IMR-90 (cell line): ENCODE measurements around the gene DENND1A. TPM values are rescaled to one million over a fixed set of nuclear protein-coding genes. Genes with fewer than 3 reads are reported as not detected.

Experiments used
- ATAC-seq: fragments of 200-7000 bp; cut with Tn5 transposase; 2 replicates; pipeline ENCODE4 v1.9.1; 2020; ENCODE audit warnings: low read depth, mild to moderate bottlenecking, moderate library complexity
- BruUV-seq: library from RNA; stranded (reverse); fragments of 400-500 nt; replicated peaks from 2 replicates; lab custom pipeline; 2021; lab: Mats Ljungman, UMichigan
- CTCF ChIA-PET: fragments of 300-600 bp; formaldehyde crosslinking; extraction: SDS; loops from one replicate; lab custom pipeline; 2021; ENCODE audit warnings: antibody characterized with exemption; lab: Yijun Ruan, JAX
- POLR2A ChIA-PET: fragments of 300-600 bp; sonication (Branson Sonifier 250); formaldehyde crosslinking; loops from one replicate; lab custom pipeline; 2022; ENCODE audit warnings: antibody characterized with exemption; ENCODE audit not compliant: unreplicated experiment; lab: Charles Lee
- DNase-seq: peaks from one replicate; pipeline ENCODE4 v3.0.0; 2013
- H2AFZ ChIP-seq: replicated peaks from 2 replicates; pipeline ENCODE3; 2013; ENCODE audit warnings: low read length, mild to moderate bottlenecking; ENCODE audit not compliant: poor library complexity
- H2AK5ac ChIP-seq: 2 replicates; pipeline ENCODE4 v1.6.1; 2013; ENCODE audit warnings: low read depth, low read length, inconsistent platforms
- H2AK9ac ChIP-seq: replicated peaks from 2 replicates; pipeline ENCODE3; 2013; ENCODE audit warnings: mild to moderate bottlenecking, low read depth, low read length, moderate library complexity; ENCODE audit not compliant: poor library complexity
- H2BK120ac ChIP-seq: 2 replicates; pipeline ENCODE4 v1.6.1; 2013; ENCODE audit warnings: low read depth, low read length, inconsistent platforms
- H2BK15ac ChIP-seq: 3 replicates; pipeline ENCODE4 v1.6.1; 2013; ENCODE audit warnings: low read depth, low read length, inconsistent platforms
- H2BK20ac ChIP-seq: 2 replicates; pipeline ENCODE4 v1.6.1; 2013; ENCODE audit warnings: low read depth, mild to moderate bottlenecking, inconsistent platforms, low read length, moderate library complexity
- H2BK5ac ChIP-seq: 2 replicates; pipeline ENCODE4 v1.6.1; 2013; ENCODE audit warnings: mild to moderate bottlenecking, low read depth, low read length, inconsistent platforms; ENCODE audit not compliant: poor library complexity, severe bottlenecking
- H3K14ac ChIP-seq: replicated peaks from 2 replicates; pipeline ENCODE4 v1.6.1; 2013; ENCODE audit warnings: low read depth, low read length, inconsistent platforms
- H3K18ac ChIP-seq: 2 replicates; pipeline ENCODE4 v1.6.1; 2013; ENCODE audit warnings: low read depth, low read length, control low read depth
- H3K23ac ChIP-seq: 2 replicates; pipeline ENCODE4 v1.6.1; 2013; ENCODE audit warnings: low read depth, low read length, inconsistent platforms
- H3K27ac ChIP-seq: 2 replicates; pipeline ENCODE4 v1.5.1; 2013; ENCODE audit warnings: mild to moderate bottlenecking, control low read depth, low read length; ENCODE audit not compliant: insufficient read depth
- H3K27me3 ChIP-seq: 2 replicates; pipeline ENCODE4 v1.6.1; 2013; ENCODE audit warnings: low read length; ENCODE audit not compliant: control insufficient read depth, insufficient read depth
- H3K36me3 ChIP-seq: 2 replicates; pipeline ENCODE4 v1.6.1; 2013; ENCODE audit warnings: low read length, mixed read lengths; ENCODE audit not compliant: control insufficient read depth, insufficient read depth
- H3K4ac ChIP-seq: 2 replicates; pipeline ENCODE4 v1.6.1; 2013; ENCODE audit warnings: low read depth, low read length, inconsistent platforms
- H3K4me1 ChIP-seq: 2 replicates; pipeline ENCODE4 v1.6.1; 2013; ENCODE audit warnings: low read length, mixed read lengths; ENCODE audit not compliant: control insufficient read depth, insufficient read depth
- H3K4me2 ChIP-seq: 2 replicates; pipeline ENCODE4 v1.6.1; 2013; ENCODE audit warnings: low read depth, mild to moderate bottlenecking, control low read depth, low read length, moderate library complexity
- H3K4me3 ChIP-seq: 2 replicates; pipeline ENCODE4 v1.5.1; 2013; ENCODE audit warnings: low read depth, mild to moderate bottlenecking, control low read depth, low read length, moderate library complexity; ENCODE audit not compliant: insufficient read depth
- H3K56ac ChIP-seq: 2 replicates; pipeline ENCODE4 v1.6.1; 2013; ENCODE audit warnings: low read length, inconsistent platforms; ENCODE audit not compliant: insufficient read depth; ENCODE audit errors: extremely low read depth
- H3K79me1 ChIP-seq, 2 experiments: 2 replicates each; pipeline ENCODE4 v1.6.1; 2013; ENCODE audit warnings: low read length in 2 of 2, inconsistent platforms in 1 of 2, low read depth in 1 of 2
- H3K9ac ChIP-seq: 2 replicates; pipeline ENCODE4 v1.6.1; 2013; ENCODE audit warnings: low read depth, low read length, control low read depth
- H3K9me1 ChIP-seq: 2 replicates; pipeline ENCODE4 v1.6.1; 2013; ENCODE audit warnings: low read length, inconsistent platforms; ENCODE audit not compliant: insufficient read depth
- H3K9me3 ChIP-seq: 2 replicates; pipeline ENCODE4 v1.6.1; 2013; ENCODE audit warnings: low read length; ENCODE audit not compliant: control insufficient read depth, insufficient read depth
- H4K20me1 ChIP-seq: 2 replicates; pipeline ENCODE4 v1.6.1; 2013; ENCODE audit warnings: low read length, inconsistent platforms; ENCODE audit not compliant: insufficient read depth
- H4K5ac ChIP-seq: 2 replicates; pipeline ENCODE4 v1.6.1; 2013; ENCODE audit warnings: mild to moderate bottlenecking, low read depth, low read length, control low read depth
- H4K8ac ChIP-seq, 2 experiments: 2 replicates each; pipeline ENCODE4 v1.6.1; 2013; ENCODE audit warnings: low read depth in 2 of 2, low read length in 2 of 2, control low read depth in 1 of 2, inconsistent platforms in 1 of 2
- H4K91ac ChIP-seq: 2 replicates; pipeline ENCODE4 v1.6.1; 2013; ENCODE audit warnings: low read depth, low read length, inconsistent platforms; ENCODE audit not compliant: insufficient read depth
- BHLHE40 ChIP-seq: fragments of 150-350 bp; IDR thresholded peaks from 2 replicates; pipeline ENCODE4 v1.6.1; 2016; ENCODE audit warnings: mild to moderate bottlenecking, low read depth, low read length
- CEBPB ChIP-seq: IDR thresholded peaks from 2 replicates; pipeline ENCODE4 v1.6.1; 2012; ENCODE audit warnings: low read depth, low read length, improper control_type of control experiment
- CHD1 ChIP-seq: IDR thresholded peaks from 2 replicates; pipeline ENCODE4 v1.6.1; 2012; ENCODE audit warnings: low read depth, low read length, improper control_type of control experiment
- ELK1 ChIP-seq: fragments of 150-350 bp; IDR thresholded peaks from 2 replicates; pipeline ENCODE4 v1.6.1; 2016; ENCODE audit warnings: low read depth, mild to moderate bottlenecking, low read length, moderate library complexity, borderline replicate concordance
- FOS ChIP-seq: fragments of 150-350 bp; IDR thresholded peaks from 2 replicates; pipeline ENCODE4 v1.6.1; 2016; ENCODE audit warnings: low read depth, low read length
- MAFK ChIP-seq: IDR thresholded peaks from 2 replicates; pipeline ENCODE4 v1.6.1; 2012; ENCODE audit warnings: low read depth, low read length, improper control_type of control experiment
- MAZ ChIP-seq: IDR thresholded peaks from 2 replicates; pipeline ENCODE4 v1.6.1; 2012; ENCODE audit warnings: low read depth, mild to moderate bottlenecking, low read length, improper control_type of control experiment, moderate library complexity, borderline replicate concordance
- MXI1 ChIP-seq: IDR thresholded peaks from 2 replicates; pipeline ENCODE4 v1.6.1; 2012; ENCODE audit warnings: low read depth, mild to moderate bottlenecking, low read length, moderate library complexity, borderline replicate concordance
- NFE2L2 ChIP-seq: fragments of 150-350 bp; IDR thresholded peaks from 2 replicates; pipeline ENCODE4 v1.6.1; 2016; ENCODE audit warnings: low read depth, mild to moderate bottlenecking, low read length
- POLR2A ChIP-seq: IDR thresholded peaks from 2 replicates; pipeline ENCODE4 v1.6.1; 2012; ENCODE audit warnings: mild to moderate bottlenecking, low read depth, low read length
- RAD21 ChIP-seq: IDR thresholded peaks from 2 replicates; pipeline ENCODE4 v1.6.1; 2012; ENCODE audit warnings: low read length, improper control_type of control experiment
- RFX5 ChIP-seq: IDR thresholded peaks from 2 replicates; pipeline ENCODE4 v1.8.0; 2012; ENCODE audit warnings: low read depth, mild to moderate bottlenecking, low read length, moderate library complexity
- SMC3 ChIP-seq: fragments of 150-350 bp; IDR thresholded peaks from 2 replicates; pipeline ENCODE4 v1.6.1; 2016; ENCODE audit warnings: low read depth, mild to moderate bottlenecking, antibody characterized with exemption, low read length, moderate library complexity
- WGBS, 2 experiments: methylation state at CpG; one replicate each; pipeline versions ENCODE4 v1.1.5 to v1.1.7; 2013; ENCODE audit warnings: missing lambda C conversion rate in 2 of 2; ENCODE audit not compliant: insufficient read length in 1 of 2; ENCODE audit errors: extremely low coverage in 2 of 2; 5-methylcytosine and 5-hydroxymethylcytosine counted together
- dilution Hi-C: fragments of 300-500 bp; cut with HindIII; formaldehyde crosslinking; loops from one replicate; pipeline ENCODE4 v1.14.3; 2018; ENCODE audit warnings: low sequenced_read_pairs; ENCODE audit not compliant: unreplicated experiment
- in situ Hi-C: fragments of 300-500 bp; cut with MboI; formaldehyde crosslinking; loops from 3 replicates; pipeline ENCODE4 v1.14.3; 2019; ENCODE audit warnings: low sequenced_read_pairs, inconsistent platforms, mixed read lengths
- intact Hi-C: fragments of 100-400 bp; cut with micrococcal nuclease; formaldehyde crosslinking; loops from 2 replicates; pipeline ENCODE4 v1.10.0; 2022
- polyA plus RNA-seq, 3 experiments: library from polyadenylated mRNA; depleted of rRNA; stranded (reverse); fragments of >200 nt; gene quantifications; 2 replicates each; pipeline ENCODE4 v1.2.3, GENCODE V29; 2012; ENCODE audit warnings: low replicate concordance in 1 of 3
- total RNA-seq: library from RNA; depleted of rRNA; stranded (reverse); fragments of >200 nt; gene quantifications from 2 replicates; pipeline ENCODE4 v1.2.3, GENCODE V29; 2012
- TF ChIP-seq, protein P1 (sequence below): conservative IDR thresholded peaks from 2 replicates; pipeline ENCODE4 v1.5.1; 2012; ENCODE audit warnings: mild to moderate bottlenecking, low read depth, low read length, improper control_type of control experiment

DENND1A gene
- total and polyA plus RNA-seq, 2 of the 4 experiments (the other 2 are of a cell fraction): 21.4 to 27.6 TPM

GRCh38 chr9:123772374-123772773 lies 157.6 kb downstream of the DENND1A start:
- H3K36me3 ChIP-seq: no peaks in the 10 kb centered on the region
- WGBS, 2 experiments: no CpG with 5 or more reads among the region's 3 CpGs
- TF ChIP-seq FOS (no peak), NFE2L2 (no peak), ELK1 (no peak), BHLHE40 (no peak), MXI1 (no peak), MAFK (no peak), MAZ (no peak), CHD1 (no peak), SMC3 (no peak), RAD21 (no peak), POLR2A (no peak), RFX5 (no peak), CEBPB (no peak)
- TF ChIP-seq, protein P1, sequence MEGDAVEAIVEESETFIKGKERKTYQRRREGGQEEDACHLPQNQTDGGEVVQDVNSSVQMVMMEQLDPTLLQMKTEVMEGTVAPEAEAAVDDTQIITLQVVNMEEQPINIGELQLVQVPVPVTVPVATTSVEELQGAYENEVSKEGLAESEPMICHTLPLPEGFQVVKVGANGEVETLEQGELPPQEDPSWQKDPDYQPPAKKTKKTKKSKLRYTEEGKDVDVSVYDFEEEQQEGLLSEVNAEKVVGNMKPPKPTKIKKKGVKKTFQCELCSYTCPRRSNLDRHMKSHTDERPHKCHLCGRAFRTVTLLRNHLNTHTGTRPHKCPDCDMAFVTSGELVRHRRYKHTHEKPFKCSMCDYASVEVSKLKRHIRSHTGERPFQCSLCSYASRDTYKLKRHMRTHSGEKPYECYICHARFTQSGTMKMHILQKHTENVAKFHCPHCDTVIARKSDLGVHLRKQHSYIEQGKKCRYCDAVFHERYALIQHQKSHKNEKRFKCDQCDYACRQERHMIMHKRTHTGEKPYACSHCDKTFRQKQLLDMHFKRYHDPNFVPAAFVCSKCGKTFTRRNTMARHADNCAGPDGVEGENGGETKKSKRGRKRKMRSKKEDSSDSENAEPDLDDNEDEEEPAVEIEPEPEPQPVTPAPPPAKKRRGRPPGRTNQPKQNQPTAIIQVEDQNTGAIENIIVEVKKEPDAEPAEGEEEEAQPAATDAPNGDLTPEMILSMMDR: no peak
- H4K20me1 ChIP-seq: no peaks in the 10 kb centered on the region
- H4K91ac ChIP-seq: no peak overlapping the region
- no peaks in the 10 kb centered on the region; a peak in 1 of 4 replicates for H3K79me1 ChIP-seq
- in situ Hi-C loops: no loop called here
- no peak overlapping the region for H2AK9ac ChIP-seq
- no peak overlapping the region for H3K4ac ChIP-seq
- H3K9me3 ChIP-seq: no peaks in the 10 kb centered on the region
- H3K4me3 ChIP-seq: no peak overlapping the region
- intact Hi-C loops: no loop called here
- no peaks in the 10 kb centered on the region for H3K4me1 ChIP-seq
- H3K4me2 ChIP-seq: no peak overlapping the region
- H2AK5ac ChIP-seq: no peak overlapping the region
- H3K14ac ChIP-seq: no peak overlapping the region
- H2BK120ac ChIP-seq: no peak overlapping the region
- no peak overlapping the region for H2AFZ ChIP-seq
- no peak overlapping the region for H4K5ac ChIP-seq
- H3K27me3 ChIP-seq: no peaks in the 10 kb centered on the region
- no peak overlapping the region for H3K27ac ChIP-seq
- DNase-seq (no peak), ATAC-seq (no peak)
- no peak overlapping the region for H4K8ac ChIP-seq
- H2BK20ac ChIP-seq: no peak overlapping the region
- POLR2A ChIA-PET: no interaction called here
- H2BK5ac ChIP-seq: no peak overlapping the region
- no peak overlapping the region for H3K56ac ChIP-seq
- H3K9ac ChIP-seq: no peak overlapping the region
- H3K18ac ChIP-seq: no peak overlapping the region
- no peak overlapping the region for H2BK15ac ChIP-seq
- dilution Hi-C loops: no loop called here
- no TSS peak for BruUV-seq
- no peak overlapping the region for H3K23ac ChIP-seq
- H3K9me1 ChIP-seq: no peaks in the 10 kb centered on the region
- CTCF ChIA-PET: no interaction called here
